HG02840 (cell line): ENCODE measurements around the gene TARDBP.
"Not testable (repeated sequence)": the region's sequence is repeated elsewhere in the genome, so short reads cannot be mapped to it uniquely, and the experiment has no call there.

Experiments
- ATAC-seq: cut with Tn5 transposase; IDR thresholded peaks from one replicate; pipeline ENCODE4 v1.9.1; 2021; ENCODE audit warnings: mild to moderate bottlenecking, moderate library complexity, moderate number of reproducible peaks; ENCODE audit not compliant: unreplicated experiment, low FRiP score

TARDBP gene

GRCh38 chr1:11041048-11041447 is 28.6 kb downstream of the TARDBP start:
- ATAC-seq, result no peak

- ATAC-seq, result no peak
Observed at GRCh38 chr1:11042065-11042464, 29.6 kb downstream of the TARDBP start.

- no peak for ATAC-seq
Observed at GRCh38 chr1:11042995-11043874, 30.8 kb downstream of the TARDBP start.

- ATAC-seq, result no peak
Observed at GRCh38 chr1:11044086-11044848, 31.8 kb downstream of the TARDBP start.

GRCh38 chr1:11044849-11045427 is 32.5 kb downstream of the TARDBP start:
- ATAC-seq, result no peak

GRCh38 chr1:11045428-11046269 is 33.2 kb downstream of the TARDBP start:
- no peak for ATAC-seq

GRCh38 chr1:11046270-11046566 is 33.8 kb downstream of the TARDBP start:
- no peak for ATAC-seq

- ATAC-seq, result no peak
Observed at GRCh38 chr1:11046625-11047365, 34.3 kb downstream of the TARDBP start, which contains the start of gene MASP2. MASP2 (minus strand) TSS chr1:11047239; CDS start chr1:11047207, 32 bp downstream.

GRCh38 chr1:11051121-11051520 is 38.7 kb downstream of the TARDBP start:
- ATAC-seq, result not testable (repeated sequence)

GRCh38 chr1:11051781-11052511 is 39.5 kb downstream of the TARDBP start:
- ATAC-seq, result no peak

- no peak for ATAC-seq
Observed at GRCh38 chr1:11052839-11053757, 40.6 kb downstream of the TARDBP start.

- no peak for ATAC-seq
Observed at GRCh38 chr1:11053758-11054137, 41.3 kb downstream of the TARDBP start.

GRCh38 chr1:11054181-11054580 is 41.7 kb downstream of the TARDBP start:
- ATAC-seq, result no peak

- no peak for ATAC-seq
Observed at GRCh38 chr1:11054666-11055065, 42.2 kb downstream of the TARDBP start.

GRCh38 chr1:11055676-11056075 is 43.2 kb downstream of the TARDBP start:
- no peak for ATAC-seq

GRCh38 chr1:11056504-11056903 is 44.0 kb downstream of the TARDBP start:
- no peak for ATAC-seq

- no peak for ATAC-seq
Observed at GRCh38 chr1:11057477-11057876, 45.0 kb downstream of the TARDBP start.

GRCh38 chr1:11058026-11058425 is 45.6 kb downstream of the TARDBP start:
- no peak for ATAC-seq
